ENCODE data around the gene ZNF746. TPM values are rescaled to one million over a fixed set of nuclear protein-coding genes. Genes with fewer than 3 reads are reported as not detected.

ZNF746 gene
- total RNA-seq, 2 experiments from 2014 or later, result 22.1 to 23.9 TPM

GRCh38 chr7:149460493-149461277 lies 36.9 kb downstream of the ZNF746 start, which contains the start of gene ZNF777:
Gene ZNF777, minus strand, starts transcription at chr7:149461062. Its CDS starts 5,040 bp downstream, at chr7:149456022.
- CTCF ChIA-PET, result interaction anchor here (0.6 to 3.4 kb wide), 14 partner anchors 9 to 199 kb away, joined by 3 to 27 read pairs (median 4); partner anchors contain the start of gene ZNF783
- ATAC-seq (peak; percentile 98), DNase-seq (peak; percentile 90)
- Mint-ChIP-seq H3K4me1 (peaks cover 17% of the 10 kb centered on the region), H3K4me3 (peak within 1 kb of the TSS; percentile 79), H3K9me3 (ENCODE audit: low read depth) (no peaks in the 10 kb centered on the region), H3K36me3 (peaks cover 3% of the 10 kb centered on the region), H3K27ac (peak within 1 kb of the TSS; percentile 79), H3K27me3 (peaks cover 18% of the 10 kb centered on the region)

- H3K9me3 Mint-ChIP-seq (ENCODE audit: low read depth), result no peaks in the 10 kb centered on the region
- DNase-seq (no peak), ATAC-seq (peak; percentile 43)
- CTCF ChIA-PET, result interaction anchor here (0.7 to 3.4 kb wide), 17 partner anchors 8 to 198 kb away, joined by 3 to 27 read pairs (median 5); partner anchors contain the start of gene ZNF783
- H3K4me3 Mint-ChIP-seq, result peak overlapping the region; percentile 79
- peaks cover 2% of the 10 kb centered on the region for H3K36me3 Mint-ChIP-seq
- no peak overlapping the region for H3K27ac Mint-ChIP-seq
- peaks cover 12% of the 10 kb centered on the region for H3K27me3 Mint-ChIP-seq
- H3K4me1 Mint-ChIP-seq, result peaks cover 17% of the 10 kb centered on the region
Observed at GRCh38 chr7:149459540-149460452, 37.8 kb downstream of the ZNF746 start.

GRCh38 chr7:149459201-149459539 lies 38.4 kb downstream of the ZNF746 start:
- no peaks in the 10 kb centered on the region for H3K9me3 Mint-ChIP-seq (ENCODE audit: low read depth)
- peaks cover 7% of the 10 kb centered on the region for H3K27me3 Mint-ChIP-seq
- H3K4me3 Mint-ChIP-seq, result peak overlapping the region; percentile 65
- peaks cover 17% of the 10 kb centered on the region for H3K4me1 Mint-ChIP-seq
- no peak overlapping the region for H3K27ac Mint-ChIP-seq
- CTCF ChIA-PET, result interaction anchor here (0.6 to 1.7 kb wide), 6 partner anchors 14 to 165 kb away, joined by 3 to 7 read pairs (median 3); no protein-coding TSS in a partner anchor
- DNase-seq, result no peak
- peaks cover 4% of the 10 kb centered on the region for H3K36me3 Mint-ChIP-seq
- ATAC-seq, result no peak

- Mint-ChIP-seq H3K9me3 (ENCODE audit: low read depth) (no peaks in the 10 kb centered on the region), H3K27ac (no peak overlapping the region), H3K27me3 (peaks cover 7% of the 10 kb centered on the region), H3K36me3 (peaks cover 6% of the 10 kb centered on the region), H3K4me3 (peak overlapping the region; percentile 65), H3K4me1 (peaks cover 17% of the 10 kb centered on the region)
- DNase-seq, result no peak
- CTCF ChIA-PET, result interaction anchor here (0.9 to 1.7 kb wide), 4 partner anchors 24 to 166 kb away, joined by 3 to 7 read pairs (median 4); no protein-coding TSS in a partner anchor
- ATAC-seq, result no peak
Observed at GRCh38 chr7:149458235-149458634, 39.4 kb downstream of the ZNF746 start.

- H3K9me3 Mint-ChIP-seq (ENCODE audit: low read depth), result no peaks in the 10 kb centered on the region
- H3K4me1 Mint-ChIP-seq, result peaks cover 19% of the 10 kb centered on the region
- ATAC-seq (no peak), DNase-seq (no peak)
- H3K27ac Mint-ChIP-seq, result no peak overlapping the region
- H3K27me3 Mint-ChIP-seq, result peaks cover 7% of the 10 kb centered on the region
- CTCF ChIA-PET, result interaction anchor here (0.9 to 1.7 kb wide), 2 partner anchors 35 kb away, joined by 3 to 7 read pairs; no protein-coding TSS in a partner anchor
- H3K4me3 Mint-ChIP-seq, result no peak overlapping the region
- H3K36me3 Mint-ChIP-seq, result peaks cover 6% of the 10 kb centered on the region
Observed at GRCh38 chr7:149457766-149458165, 39.8 kb downstream of the ZNF746 start.

- DNase-seq (no peak), ATAC-seq (no peak)
- no peak overlapping the region for H3K4me3 Mint-ChIP-seq
- H3K27ac Mint-ChIP-seq, result no peak overlapping the region
- H3K9me3 Mint-ChIP-seq (ENCODE audit: low read depth), result no peaks in the 10 kb centered on the region
- peaks cover 2% of the 10 kb centered on the region for H3K27me3 Mint-ChIP-seq
- CTCF ChIA-PET, result interaction anchor here (0.9 kb wide), 1 partner anchor 34 kb away, joined by 3 read pairs; no protein-coding TSS in a partner anchor
- H3K36me3 Mint-ChIP-seq, result peaks cover 6% of the 10 kb centered on the region
- peaks cover 20% of the 10 kb centered on the region for H3K4me1 Mint-ChIP-seq
Observed at GRCh38 chr7:149456506-149457421, 40.8 kb downstream of the ZNF746 start.

- DNase-seq (peak; percentile 25), ATAC-seq (no peak)
- H3K4me1 Mint-ChIP-seq, result peaks cover 14% of the 10 kb centered on the region
- CTCF ChIA-PET, result no interaction called here
- H3K27ac Mint-ChIP-seq, result no peak overlapping the region
- no peak overlapping the region for H3K4me3 Mint-ChIP-seq
- no peaks in the 10 kb centered on the region for H3K9me3 Mint-ChIP-seq (ENCODE audit: low read depth)
- peaks cover 14% of the 10 kb centered on the region for H3K36me3 Mint-ChIP-seq
- H3K27me3 Mint-ChIP-seq, result no peaks in the 10 kb centered on the region
Observed at GRCh38 chr7:149455175-149455950, 42.2 kb downstream of the ZNF746 start.

- CTCF ChIA-PET, result no interaction called here
- peaks cover 14% of the 10 kb centered on the region for H3K4me1 Mint-ChIP-seq
- H3K27ac Mint-ChIP-seq, result no peak overlapping the region
- no peak for DNase-seq
- H3K9me3 Mint-ChIP-seq (ENCODE audit: low read depth), result no peaks in the 10 kb centered on the region
- H3K36me3 Mint-ChIP-seq, result peaks cover 16% of the 10 kb centered on the region
- H3K27me3 Mint-ChIP-seq, result no peaks in the 10 kb centered on the region
- H3K4me3 Mint-ChIP-seq, result no peak overlapping the region
- ATAC-seq, result no peak
Observed at GRCh38 chr7:149454750-149455149, 42.9 kb downstream of the ZNF746 start.

GRCh38 chr7:149454006-149454405 lies 43.6 kb downstream of the ZNF746 start:
- ATAC-seq, result no peak
- Mint-ChIP-seq H3K27ac (no peak overlapping the region), H3K27me3 (no peaks in the 10 kb centered on the region), H3K9me3 (ENCODE audit: low read depth) (no peaks in the 10 kb centered on the region), H3K36me3 (peaks cover 16% of the 10 kb centered on the region), H3K4me3 (no peak overlapping the region), H3K4me1 (peaks cover 13% of the 10 kb centered on the region)
- no peak for DNase-seq
- CTCF ChIA-PET, result no interaction called here

GRCh38 chr7:149450821-149451220 lies 46.8 kb downstream of the ZNF746 start:
- H3K27me3 Mint-ChIP-seq, result no peaks in the 10 kb centered on the region
- peaks cover 22% of the 10 kb centered on the region for H3K36me3 Mint-ChIP-seq
- DNase-seq (peak; percentile 31), ATAC-seq (no peak)
- CTCF ChIA-PET, result interaction anchor here (1.4 to 1.7 kb wide), 2 partner anchors 9 to 27 kb away, joined by 4 to 5 read pairs; no protein-coding TSS in a partner anchor
- no peak overlapping the region for H3K4me3 Mint-ChIP-seq
- H3K9me3 Mint-ChIP-seq (ENCODE audit: low read depth), result no peaks in the 10 kb centered on the region
- H3K4me1 Mint-ChIP-seq, result peaks cover 3% of the 10 kb centered on the region
- H3K27ac Mint-ChIP-seq, result no peak overlapping the region

- peak; percentile 35 for DNase-seq
- CTCF ChIA-PET, result no interaction called here
- Mint-ChIP-seq H3K9me3 (ENCODE audit: low read depth) (no peaks in the 10 kb centered on the region), H3K36me3 (peaks cover 24% of the 10 kb centered on the region), H3K4me3 (no peak overlapping the region), H3K4me1 (peaks cover 3% of the 10 kb centered on the region), H3K27ac (no peak overlapping the region), H3K27me3 (no peaks in the 10 kb centered on the region)
- no peak for ATAC-seq
Observed at GRCh38 chr7:149449897-149450296, 47.7 kb downstream of the ZNF746 start.

GRCh38 chr7:149448961-149449360 lies 48.6 kb downstream of the ZNF746 start:
- no peaks in the 10 kb centered on the region for H3K9me3 Mint-ChIP-seq (ENCODE audit: low read depth)
- no peak overlapping the region for H3K4me3 Mint-ChIP-seq
- DNase-seq, result no peak
- CTCF ChIA-PET, result no interaction called here
- no peak for ATAC-seq
- no peak overlapping the region for H3K27ac Mint-ChIP-seq
- H3K27me3 Mint-ChIP-seq, result no peaks in the 10 kb centered on the region
- H3K4me1 Mint-ChIP-seq, result peaks cover 3% of the 10 kb centered on the region
- H3K36me3 Mint-ChIP-seq, result peaks cover 25% of the 10 kb centered on the region
